GM10266 (cell line): ENCODE data around the gene ACOX1.

Source experiments
- DNase-seq: peaks from one replicate; pipeline ENCODE4 v3.0.0; 2012; ENCODE audit errors: extremely low spot score
- TF ChIP-seq, protein P1 (sequence below): IDR thresholded peaks from 2 replicates; pipeline ENCODE4 v1.5.1; 2012; ENCODE audit warnings: mild to moderate bottlenecking, low read depth; ENCODE audit not compliant: control insufficient read depth, insufficient read depth; ENCODE audit errors: missing control alignments

ACOX1 gene

DNA sequence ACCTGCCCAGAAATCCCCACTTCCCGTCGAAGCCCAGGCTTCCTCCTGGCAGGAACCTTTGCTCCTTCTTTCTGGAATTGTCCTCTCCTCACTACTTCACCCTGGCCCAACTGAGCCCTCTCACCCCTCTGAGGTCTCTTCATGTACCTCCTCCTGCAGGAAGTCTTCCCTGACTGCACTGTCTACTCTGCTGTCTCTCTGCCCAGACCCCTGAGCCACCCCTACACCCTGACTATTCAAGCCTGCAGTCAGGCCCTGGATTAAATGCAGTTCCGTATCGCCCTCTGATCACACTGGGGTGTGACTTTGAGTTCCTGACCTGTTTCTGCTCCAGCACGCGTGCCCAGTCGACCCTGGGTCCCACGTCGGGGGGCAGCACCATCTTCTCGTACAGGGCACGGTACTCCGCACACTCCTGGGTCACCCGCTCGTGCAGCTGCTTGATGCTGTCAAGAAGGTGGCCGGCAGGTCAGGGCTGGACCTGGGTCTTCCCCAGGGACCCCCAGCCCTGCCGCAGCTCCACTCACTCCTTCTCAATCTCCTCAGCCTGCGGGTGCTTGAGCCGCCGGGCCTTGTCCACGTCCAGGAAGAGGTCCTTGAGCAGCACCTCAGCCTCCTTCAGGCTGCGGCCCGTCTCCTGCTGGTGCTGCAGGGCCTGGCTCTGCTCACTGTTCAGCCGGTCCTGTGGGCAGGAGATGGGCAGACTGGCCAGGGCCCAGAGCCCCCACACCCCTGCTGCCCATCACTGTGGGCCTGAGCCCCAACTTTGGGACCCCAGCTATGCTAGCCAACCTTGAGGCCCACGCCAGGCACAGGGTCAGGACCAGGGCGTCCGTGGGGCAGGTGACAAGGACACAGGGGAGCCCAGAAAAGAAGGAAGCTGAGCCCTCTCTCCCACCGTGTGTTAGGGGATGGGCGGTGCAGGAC lies 44.3 kb upstream of the ACOX1 start:
- TF ChIP-seq, protein P1, sequence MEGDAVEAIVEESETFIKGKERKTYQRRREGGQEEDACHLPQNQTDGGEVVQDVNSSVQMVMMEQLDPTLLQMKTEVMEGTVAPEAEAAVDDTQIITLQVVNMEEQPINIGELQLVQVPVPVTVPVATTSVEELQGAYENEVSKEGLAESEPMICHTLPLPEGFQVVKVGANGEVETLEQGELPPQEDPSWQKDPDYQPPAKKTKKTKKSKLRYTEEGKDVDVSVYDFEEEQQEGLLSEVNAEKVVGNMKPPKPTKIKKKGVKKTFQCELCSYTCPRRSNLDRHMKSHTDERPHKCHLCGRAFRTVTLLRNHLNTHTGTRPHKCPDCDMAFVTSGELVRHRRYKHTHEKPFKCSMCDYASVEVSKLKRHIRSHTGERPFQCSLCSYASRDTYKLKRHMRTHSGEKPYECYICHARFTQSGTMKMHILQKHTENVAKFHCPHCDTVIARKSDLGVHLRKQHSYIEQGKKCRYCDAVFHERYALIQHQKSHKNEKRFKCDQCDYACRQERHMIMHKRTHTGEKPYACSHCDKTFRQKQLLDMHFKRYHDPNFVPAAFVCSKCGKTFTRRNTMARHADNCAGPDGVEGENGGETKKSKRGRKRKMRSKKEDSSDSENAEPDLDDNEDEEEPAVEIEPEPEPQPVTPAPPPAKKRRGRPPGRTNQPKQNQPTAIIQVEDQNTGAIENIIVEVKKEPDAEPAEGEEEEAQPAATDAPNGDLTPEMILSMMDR, result no peak

DNA sequence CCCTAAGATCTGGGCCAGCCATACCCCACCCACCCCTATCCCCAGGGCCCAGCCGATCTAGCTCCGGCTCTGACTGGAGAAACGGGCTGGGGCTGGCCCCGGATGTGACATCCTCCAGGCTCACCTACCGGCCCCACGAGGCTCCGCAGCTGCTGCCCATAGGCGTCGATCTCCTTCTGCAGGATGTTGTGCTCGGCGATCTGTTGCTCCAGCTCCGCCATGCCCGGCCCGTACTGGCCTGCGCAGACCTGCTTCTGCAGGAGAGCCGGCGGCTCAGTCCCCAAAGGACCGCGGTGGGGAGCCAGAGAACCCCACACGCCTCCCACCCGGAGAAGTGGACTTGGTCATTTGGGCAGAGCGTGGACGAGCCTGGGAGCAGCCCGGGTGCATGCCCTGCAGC lies 43.3 kb upstream of the ACOX1 start:
- TF ChIP-seq, protein P1, result no peak

More for the DNA sequence above, 44.3 kb upstream of the ACOX1 start:
- no peak for DNase-seq

GRCh38 chr17:76019833-76020467 lies 41.0 kb upstream of the ACOX1 start:
- TF ChIP-seq, protein P1, result no peak
- DNase-seq, result no peak

More for the DNA sequence above, 43.3 kb upstream of the ACOX1 start:
- DNase-seq, result no peak

GRCh38 chr17:76018801-76019200 lies 39.8 kb upstream of the ACOX1 start:
- no peak for DNase-seq
- TF ChIP-seq, protein P1, result no peak

DNA sequence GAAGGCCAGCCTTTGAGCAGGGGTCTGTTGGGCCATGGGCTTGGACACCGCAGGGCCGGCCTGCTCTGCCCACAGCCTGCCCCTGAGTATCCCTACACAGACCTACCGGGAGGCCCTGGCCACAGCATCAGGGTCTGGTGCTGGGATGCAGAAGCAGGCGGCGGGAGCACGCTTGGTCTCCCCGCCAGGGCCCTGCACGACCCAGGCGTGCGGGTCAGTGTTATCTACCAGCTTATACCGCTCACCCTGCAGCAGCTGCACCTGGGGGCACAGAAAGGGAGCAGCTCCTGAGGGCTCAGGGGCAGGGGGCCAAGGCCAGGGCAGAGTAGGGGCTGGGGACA lies 39.3 kb upstream of the ACOX1 start:
- no peak for DNase-seq
- TF ChIP-seq, protein P1, result no peak

GRCh38 chr17:76017481-76018339 lies 38.7 kb upstream of the ACOX1 start:
- TF ChIP-seq, protein P1, result no peak
- DNase-seq, result no peak
